ENCODE measurements around the gene MRGPRF. TPM values are rescaled to one million over a fixed set of nuclear protein-coding genes. Genes with fewer than 3 reads are reported as not detected.

The MRGPRF gene
- total and polyA plus RNA-seq, 9 donors = 8.6 to 104 (median 35.2) TPM

DNA sequence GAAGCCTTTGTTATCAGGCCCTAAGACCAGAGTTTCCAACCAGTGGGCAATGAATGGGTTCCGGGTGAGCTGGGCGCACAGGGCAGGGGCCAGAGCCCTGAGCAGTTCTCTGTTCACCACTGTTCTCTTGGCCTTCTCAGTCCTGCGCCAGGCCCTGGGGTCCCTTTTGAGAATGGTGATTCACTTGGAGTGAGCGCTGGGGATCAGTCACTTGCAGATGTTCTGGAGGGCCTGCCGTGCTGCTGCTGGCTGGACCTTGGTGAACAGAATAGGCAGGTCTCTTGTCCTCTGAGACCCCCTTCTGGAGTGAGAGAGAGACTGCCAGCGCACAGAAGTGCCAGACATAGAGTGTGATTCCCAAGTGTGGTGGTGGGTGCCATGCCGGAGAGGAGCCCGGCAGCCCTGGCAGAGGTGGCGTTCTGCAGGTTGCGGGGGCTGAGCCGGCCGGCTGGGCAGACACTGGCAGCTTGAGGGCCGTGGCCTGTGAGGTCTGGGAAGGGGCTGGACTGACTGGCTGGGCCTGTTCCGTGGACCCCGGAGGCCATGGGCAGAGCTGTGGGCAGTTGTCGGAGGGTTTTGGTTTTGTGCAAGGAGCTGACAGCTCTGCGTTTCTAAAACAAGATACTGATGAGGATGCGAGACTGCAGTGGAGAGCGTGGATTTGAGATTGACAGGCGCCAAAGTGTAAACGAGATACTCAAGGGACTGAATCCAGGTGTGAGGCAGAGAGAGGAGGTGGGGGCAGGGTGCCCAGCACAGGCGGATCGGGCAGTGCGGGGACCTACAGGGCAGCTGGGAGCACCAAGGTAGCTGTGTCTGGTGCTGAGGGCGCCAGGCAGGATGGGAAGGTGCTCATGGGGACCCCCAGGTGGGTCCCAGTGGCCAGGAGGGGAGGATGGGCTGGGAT is 48.0 kb upstream of the MRGPRF start:
- Histone ChIP-seq H3K4me3 (no peak overlapping the region), H3K36me3 (no peaks in the 10 kb centered on the region), H3K27me3 (no peaks in the 10 kb centered on the region), H3K9me3 (no peaks in the 10 kb centered on the region), H3K27ac (no peak overlapping the region), H3K4me1 (ENCODE audit: insufficient read depth) (peaks cover 16% of the 10 kb centered on the region)
- DNase-seq = no peak
- 87 to 93% (median 89%) methylated on average over 25 of the region's 25 CpGs for WGBS, 3 donors
- intact Hi-C loops (cut with DNase I) = no loop called here
- no peak for TF ChIP-seq EP300 (IDR thresholded peaks at IDR 0.05)
- TF ChIP-seq, protein P1, sequence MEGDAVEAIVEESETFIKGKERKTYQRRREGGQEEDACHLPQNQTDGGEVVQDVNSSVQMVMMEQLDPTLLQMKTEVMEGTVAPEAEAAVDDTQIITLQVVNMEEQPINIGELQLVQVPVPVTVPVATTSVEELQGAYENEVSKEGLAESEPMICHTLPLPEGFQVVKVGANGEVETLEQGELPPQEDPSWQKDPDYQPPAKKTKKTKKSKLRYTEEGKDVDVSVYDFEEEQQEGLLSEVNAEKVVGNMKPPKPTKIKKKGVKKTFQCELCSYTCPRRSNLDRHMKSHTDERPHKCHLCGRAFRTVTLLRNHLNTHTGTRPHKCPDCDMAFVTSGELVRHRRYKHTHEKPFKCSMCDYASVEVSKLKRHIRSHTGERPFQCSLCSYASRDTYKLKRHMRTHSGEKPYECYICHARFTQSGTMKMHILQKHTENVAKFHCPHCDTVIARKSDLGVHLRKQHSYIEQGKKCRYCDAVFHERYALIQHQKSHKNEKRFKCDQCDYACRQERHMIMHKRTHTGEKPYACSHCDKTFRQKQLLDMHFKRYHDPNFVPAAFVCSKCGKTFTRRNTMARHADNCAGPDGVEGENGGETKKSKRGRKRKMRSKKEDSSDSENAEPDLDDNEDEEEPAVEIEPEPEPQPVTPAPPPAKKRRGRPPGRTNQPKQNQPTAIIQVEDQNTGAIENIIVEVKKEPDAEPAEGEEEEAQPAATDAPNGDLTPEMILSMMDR (IDR thresholded peaks at IDR 0.05) = no peak
- TF ChIP-seq POLR2A (IDR thresholded peaks at IDR 0.05) = no peak

DNA sequence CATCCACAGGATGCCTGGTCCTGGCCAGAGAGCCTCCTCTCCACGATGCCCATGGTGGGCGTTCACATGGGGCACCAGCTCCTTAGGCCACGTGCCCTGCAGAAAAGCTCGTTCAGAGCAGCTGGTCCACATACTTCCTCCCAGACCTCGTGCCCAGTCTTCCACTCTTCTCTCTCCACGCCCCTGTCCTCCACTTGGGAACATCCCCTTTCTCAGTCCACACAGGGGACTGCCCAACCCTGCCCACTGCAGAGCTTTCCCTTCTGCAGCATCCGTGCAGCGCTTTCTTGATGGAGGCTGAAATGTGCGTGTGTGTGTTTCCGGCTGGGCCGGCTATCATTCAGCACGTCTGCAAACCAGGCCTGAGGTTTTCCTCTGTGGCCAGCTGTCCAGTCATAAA is 46.9 kb upstream of the MRGPRF start:
- Histone ChIP-seq H3K4me1 (ENCODE audit: insufficient read depth) (peaks cover 10% of the 10 kb centered on the region), H3K36me3 (no peaks in the 10 kb centered on the region)

DNA sequence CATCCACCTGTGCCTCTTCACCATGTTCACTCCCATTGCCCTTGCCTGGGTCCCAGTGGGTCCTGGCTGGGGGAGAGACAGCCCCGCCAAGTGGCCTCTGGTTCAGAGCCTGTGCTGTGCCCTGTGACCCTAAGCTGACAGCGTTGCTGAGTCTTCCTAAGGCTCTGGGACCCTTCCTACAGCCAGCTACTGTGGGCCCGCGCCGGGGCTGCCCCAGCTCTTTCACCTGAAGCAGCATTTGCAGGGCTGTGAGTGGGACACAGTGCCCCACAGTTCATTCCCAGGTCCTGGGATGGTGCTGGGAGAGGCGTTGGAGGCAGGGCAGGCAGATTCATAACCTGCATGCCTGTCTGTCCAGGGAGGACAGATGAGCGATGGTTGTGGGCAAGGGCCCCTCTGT is 46.4 kb upstream of the MRGPRF start:
- Histone ChIP-seq H3K36me3 (no peaks in the 10 kb centered on the region), H3K4me1 (ENCODE audit: insufficient read depth) (peaks cover 4% of the 10 kb centered on the region), H3K27me3 (no peaks in the 10 kb centered on the region), H3K9me3 (no peaks in the 10 kb centered on the region), H3K4me3 (no peak overlapping the region), H3K27ac (no peak overlapping the region)
- intact Hi-C loops (cut with DNase I) = loop anchor here in 1 of 4 donors (10.0 kb wide), 1 partner anchor 135 kb away; no protein-coding TSS in a partner anchor
- TF ChIP-seq, protein P1 (IDR thresholded peaks at IDR 0.05) = no peak
- TF ChIP-seq POLR2A (IDR thresholded peaks at IDR 0.05) (no peak), EP300 (IDR thresholded peaks at IDR 0.05) (no peak)
- 86 to 96% (median 90%) methylated on average over 7 of the region's 7 CpGs for WGBS, 3 donors
- no peak for DNase-seq

More for the DNA sequence above, 46.9 kb upstream of the MRGPRF start:
- Histone ChIP-seq H3K9me3 (no peaks in the 10 kb centered on the region), H3K27ac (no peak overlapping the region), H3K4me3 (no peak overlapping the region), H3K27me3 (no peaks in the 10 kb centered on the region)
- no peak for DNase-seq
- WGBS, 3 donors = 80 to 86% (median 84%) methylated on average over 12 of the region's 12 CpGs
- intact Hi-C loops (cut with DNase I) = loop anchor here in 1 of 4 donors (10.0 kb wide), 1 partner anchor 135 kb away; no protein-coding TSS in a partner anchor
- TF ChIP-seq POLR2A (IDR thresholded peaks at IDR 0.05) (no peak), EP300 (IDR thresholded peaks at IDR 0.05) (no peak)
- TF ChIP-seq, protein P1 (IDR thresholded peaks at IDR 0.05) = no peak

DNA sequence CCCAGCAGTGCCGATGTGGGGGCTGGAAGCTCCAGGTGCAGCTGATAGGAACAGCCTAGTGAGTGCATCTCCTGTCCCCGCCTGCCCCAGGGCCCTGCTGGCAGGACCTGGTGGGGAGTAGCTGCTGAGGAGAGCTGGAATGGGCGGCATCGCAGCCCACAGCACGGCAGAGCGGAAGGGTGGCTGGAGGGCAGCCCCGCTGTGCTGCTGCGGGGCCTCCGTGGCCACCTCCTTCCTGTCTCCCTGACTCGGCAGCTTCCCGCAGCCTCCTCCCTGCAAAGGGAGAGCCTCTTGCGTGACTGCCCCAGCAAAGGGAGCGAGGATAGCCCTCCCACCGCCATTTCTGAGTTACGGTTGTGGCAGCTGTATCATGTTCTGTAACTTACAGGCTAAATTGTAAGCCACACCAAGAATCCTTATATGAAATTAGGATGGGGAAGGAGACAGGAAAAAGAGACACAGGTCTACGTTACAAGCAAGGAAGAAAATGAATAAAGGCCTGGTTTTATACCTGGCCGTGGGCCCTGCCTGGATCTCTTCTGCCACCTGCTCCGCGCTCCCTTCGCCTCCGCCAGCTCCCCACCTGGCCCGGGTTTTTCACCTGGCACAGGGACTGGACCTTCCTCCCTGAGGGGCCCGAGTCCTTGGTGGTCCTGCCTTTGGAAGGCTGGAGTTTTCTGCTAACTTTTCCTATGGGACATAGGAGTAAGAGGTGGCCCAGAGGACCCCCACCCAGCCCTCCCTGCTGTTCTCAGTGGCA is 45.6 kb upstream of the MRGPRF start:
- WGBS, 3 donors = 79 to 89% (median 85%) methylated on average over 23 of the region's 23 CpGs
- Histone ChIP-seq H3K4me1 (ENCODE audit: insufficient read depth) (no peaks in the 10 kb centered on the region), H3K4me3 (no peak overlapping the region), H3K36me3 (no peaks in the 10 kb centered on the region), H3K9me3 (no peaks in the 10 kb centered on the region), H3K27ac (no peak overlapping the region), H3K27me3 (no peaks in the 10 kb centered on the region)
- intact Hi-C loops (cut with DNase I) = loop anchor here in 1 of 4 donors (10.0 kb wide), 1 partner anchor 134 kb away; no protein-coding TSS in a partner anchor
- TF ChIP-seq EP300 (IDR thresholded peaks at IDR 0.05) (no peak), POLR2A (IDR thresholded peaks at IDR 0.05) (no peak)
- TF ChIP-seq, protein P1 (IDR thresholded peaks at IDR 0.05) = no peak
- no peak for DNase-seq
